Fibroblast of the conjunctiva (primary cell): Measurements from ENCODE around the gene GBP5.
"Not testable (repeated sequence)": the region's sequence is repeated elsewhere in the genome, so short reads cannot be mapped to it uniquely, and the experiment has no call there.

Experiments
- DNase-seq: peaks from one replicate; pipeline ENCODE4 v3.0.0-alpha.2; 2010; ENCODE audit warnings: low read depth

The GBP5 gene

GRCh38 chr1:89272269-89273041 is at the start of gene GBP5:
Gene GBP5, minus strand, starts transcription at chr1:89272860. Its CDS starts 3,305 bp downstream, at chr1:89269555.
- not testable (repeated sequence) for DNase-seq

GRCh38 chr1:89322402-89322801 is 49.7 kb upstream of the GBP5 start:
- DNase-seq: no peak

- no peak for DNase-seq
Measured at GRCh38 chr1:89312572-89312971, 39.9 kb upstream of the GBP5 start.

- DNase-seq: no peak
Measured at GRCh38 chr1:89311757-89312156, 39.1 kb upstream of the GBP5 start.

- DNase-seq: no peak
Measured at GRCh38 chr1:89310976-89311375, 38.3 kb upstream of the GBP5 start.

- no peak for DNase-seq
Measured at GRCh38 chr1:89310505-89310904, 37.8 kb upstream of the GBP5 start.

- no peak for DNase-seq
Measured at GRCh38 chr1:89309828-89310227, 37.2 kb upstream of the GBP5 start.

- DNase-seq: no peak
Measured at GRCh38 chr1:89306273-89306672, 33.6 kb upstream of the GBP5 start.

- DNase-seq: no peak
Measured at GRCh38 chr1:89305493-89305892, 32.8 kb upstream of the GBP5 start.

- DNase-seq: no peak
Measured at GRCh38 chr1:89304572-89305230, 32.0 kb upstream of the GBP5 start.

GRCh38 chr1:89302697-89303332 is 30.2 kb upstream of the GBP5 start:
- DNase-seq: no peak

GRCh38 chr1:89299739-89300463 is 27.2 kb upstream of the GBP5 start:
- DNase-seq: not testable (repeated sequence)

GRCh38 chr1:89298461-89298860 is 25.8 kb upstream of the GBP5 start:
- DNase-seq: no peak

GRCh38 chr1:89295187-89295586 is 22.5 kb upstream of the GBP5 start:
- no peak for DNase-seq

GRCh38 chr1:89291276-89291675 is 18.6 kb upstream of the GBP5 start:
- no peak for DNase-seq

GRCh38 chr1:89288051-89288340 is 15.3 kb upstream of the GBP5 start:
- DNase-seq: no peak

GRCh38 chr1:89287181-89288050 is 14.8 kb upstream of the GBP5 start:
- DNase-seq: no peak

- DNase-seq: no peak
Measured at GRCh38 chr1:89286549-89287180, 14.0 kb upstream of the GBP5 start.

- no peak for DNase-seq
Measured at GRCh38 chr1:89285745-89286380, 13.2 kb upstream of the GBP5 start.

- DNase-seq: not testable (repeated sequence)
Measured at GRCh38 chr1:89284078-89284763, 11.6 kb upstream of the GBP5 start.
